BE2C (cell line): Measurements from ENCODE around the gene VIT.

Experiments
- DNase-seq: peaks from one replicate; pipeline ENCODE4 v3.0.0-alpha.2; 2020
- H3K27me3 ChIP-seq: fragments of 250-450 bp; sonication (Bioruptor Pico); 2 replicates; pipeline ENCODE4 v1.5.1; 2020; ENCODE audit warnings: mild to moderate bottlenecking
- H3K36me3 ChIP-seq: fragments of 250-450 bp; sonication (Bioruptor Pico); 2 replicates; pipeline ENCODE4 v1.5.1; 2020; ENCODE audit warnings: mild to moderate bottlenecking
- H3K4me1 ChIP-seq: fragments of 250-450 bp; sonication (Bioruptor Pico); 2 replicates; pipeline ENCODE4 v1.5.1; 2020
- H3K4me3 ChIP-seq: 2 replicates; pipeline ENCODE4 v1.5.1; 2011; ENCODE audit warnings: low read depth, low read length
- H3K9me3 ChIP-seq: fragments of 250-450 bp; sonication (Bioruptor Pico); 2 replicates; pipeline ENCODE4 v1.5.1; 2020
- TF ChIP-seq, protein P1 (sequence below): IDR thresholded peaks from 2 replicates; pipeline ENCODE4 v1.5.1; 2012; ENCODE audit warnings: mild to moderate bottlenecking, low read depth, low read length

The VIT gene

DNA sequence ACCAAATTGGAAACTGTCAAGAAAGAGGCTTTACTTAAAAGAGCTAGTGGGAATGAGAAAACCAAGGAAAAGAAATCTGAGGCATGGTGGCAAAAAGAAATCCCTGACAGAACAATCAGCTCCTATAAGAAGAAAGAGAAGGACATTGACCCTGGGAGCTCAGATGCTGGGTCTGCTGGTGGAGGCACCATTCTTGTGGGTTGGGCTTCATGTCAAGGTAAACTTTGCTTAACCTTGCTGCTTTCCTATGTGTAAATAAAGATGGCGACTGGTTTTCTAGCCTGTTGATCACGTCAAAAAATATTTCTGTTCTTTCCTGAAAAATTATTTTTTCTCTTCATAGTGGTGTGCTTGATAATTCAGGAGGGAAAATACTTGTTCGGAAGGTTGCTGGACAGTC is 58.1 kb downstream of the VIT start:
- H3K9me3 ChIP-seq, result no peaks in the 10 kb centered on the region
- DNase-seq, result no peak
- TF ChIP-seq, protein P1, sequence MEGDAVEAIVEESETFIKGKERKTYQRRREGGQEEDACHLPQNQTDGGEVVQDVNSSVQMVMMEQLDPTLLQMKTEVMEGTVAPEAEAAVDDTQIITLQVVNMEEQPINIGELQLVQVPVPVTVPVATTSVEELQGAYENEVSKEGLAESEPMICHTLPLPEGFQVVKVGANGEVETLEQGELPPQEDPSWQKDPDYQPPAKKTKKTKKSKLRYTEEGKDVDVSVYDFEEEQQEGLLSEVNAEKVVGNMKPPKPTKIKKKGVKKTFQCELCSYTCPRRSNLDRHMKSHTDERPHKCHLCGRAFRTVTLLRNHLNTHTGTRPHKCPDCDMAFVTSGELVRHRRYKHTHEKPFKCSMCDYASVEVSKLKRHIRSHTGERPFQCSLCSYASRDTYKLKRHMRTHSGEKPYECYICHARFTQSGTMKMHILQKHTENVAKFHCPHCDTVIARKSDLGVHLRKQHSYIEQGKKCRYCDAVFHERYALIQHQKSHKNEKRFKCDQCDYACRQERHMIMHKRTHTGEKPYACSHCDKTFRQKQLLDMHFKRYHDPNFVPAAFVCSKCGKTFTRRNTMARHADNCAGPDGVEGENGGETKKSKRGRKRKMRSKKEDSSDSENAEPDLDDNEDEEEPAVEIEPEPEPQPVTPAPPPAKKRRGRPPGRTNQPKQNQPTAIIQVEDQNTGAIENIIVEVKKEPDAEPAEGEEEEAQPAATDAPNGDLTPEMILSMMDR, result no peak
- no peaks in the 10 kb centered on the region for H3K36me3 ChIP-seq
- no peak overlapping the region for H3K4me3 ChIP-seq
- no peaks in the 10 kb centered on the region for H3K4me1 ChIP-seq
- H3K27me3 ChIP-seq, result peaks cover 8% of the 10 kb centered on the region

DNA sequence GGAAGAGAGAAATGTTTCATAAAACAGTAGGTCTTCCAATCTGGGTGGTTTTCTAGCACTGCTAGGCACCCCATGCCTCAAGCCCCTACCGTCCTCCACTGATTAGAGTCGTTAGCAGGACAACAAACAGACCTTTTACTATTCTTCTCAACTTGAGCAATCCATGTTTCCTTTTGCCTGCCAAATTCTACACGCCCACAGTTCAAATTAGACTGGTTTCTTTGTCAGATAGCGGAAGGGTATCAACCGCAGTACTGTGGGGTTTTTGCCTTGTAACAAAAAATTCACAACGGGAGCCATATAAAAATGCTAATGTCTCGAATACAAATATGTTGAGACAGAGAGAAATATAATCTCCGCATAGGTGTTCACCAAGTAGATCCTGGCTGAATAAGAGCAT is 59.9 kb downstream of the VIT start:
- TF ChIP-seq, protein P1, result no peak
- peaks cover 8% of the 10 kb centered on the region; the same call in 1 of the 2 replicates for H3K27me3 ChIP-seq
- no peaks in the 10 kb centered on the region for H3K4me1 ChIP-seq
- no peak overlapping the region for H3K4me3 ChIP-seq
- no peaks in the 10 kb centered on the region for H3K36me3 ChIP-seq
- H3K9me3 ChIP-seq, result no peaks in the 10 kb centered on the region
- no peak for DNase-seq

- H3K27me3 ChIP-seq, result peaks cover 22% of the 10 kb centered on the region
- H3K4me3 ChIP-seq, result no peak overlapping the region
- H3K4me1 ChIP-seq, result no peaks in the 10 kb centered on the region
- no peaks in the 10 kb centered on the region for H3K9me3 ChIP-seq
- H3K36me3 ChIP-seq, result no peaks in the 10 kb centered on the region
- no peak for DNase-seq
- TF ChIP-seq, protein P1, result no peak
Measured at GRCh38 chr2:36762764-36763490, 66.4 kb downstream of the VIT start.

GRCh38 chr2:36769106-36769505 is 72.6 kb downstream of the VIT start:
- Histone ChIP-seq H3K36me3 (no peaks in the 10 kb centered on the region), H3K4me1 (no peaks in the 10 kb centered on the region), H3K27me3 (peaks cover 6% of the 10 kb centered on the region), H3K9me3 (no peaks in the 10 kb centered on the region), H3K4me3 (no peak overlapping the region)
- TF ChIP-seq, protein P1, result no peak
- DNase-seq, result no peak

DNA sequence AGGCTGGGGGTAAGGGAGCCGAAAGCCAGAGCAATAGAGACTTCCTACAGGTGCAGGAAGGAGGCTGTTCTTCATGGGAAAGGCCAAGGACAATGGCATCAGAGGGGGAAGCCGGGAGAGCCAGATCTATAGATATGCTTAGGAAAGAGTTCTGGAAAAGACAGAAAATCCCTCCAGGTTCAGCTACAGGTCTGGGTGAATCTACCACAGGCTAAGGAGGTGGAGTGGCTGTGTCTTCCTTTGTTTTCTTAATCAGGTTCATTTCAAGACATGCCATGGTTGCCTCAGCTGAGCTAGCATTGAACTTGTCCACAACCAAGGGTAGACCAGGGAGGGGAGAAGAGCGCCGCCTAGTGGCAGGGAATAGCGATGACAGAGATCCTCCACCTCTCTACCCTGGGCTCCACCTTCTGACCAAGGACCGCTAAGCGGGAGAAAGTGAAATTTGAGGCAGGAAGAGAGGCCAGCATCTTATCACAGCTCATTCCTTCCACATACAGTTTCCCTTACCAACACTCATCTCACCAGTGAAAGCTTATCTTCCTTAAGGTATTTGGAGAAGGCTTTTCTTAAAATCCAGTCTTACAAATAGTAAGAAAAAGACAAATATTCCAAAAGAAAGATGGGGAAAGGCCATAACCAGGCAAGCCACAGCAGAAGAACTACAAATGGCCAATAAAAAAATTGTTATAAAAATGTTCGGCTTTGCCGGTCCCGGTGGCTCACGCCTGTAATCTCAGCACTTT is 74.2 kb downstream of the VIT start:
- TF ChIP-seq, protein P1, result peak; percentile 92
- Histone ChIP-seq H3K27me3 (no peaks in the 10 kb centered on the region), H3K36me3 (no peaks in the 10 kb centered on the region), H3K4me1 (no peaks in the 10 kb centered on the region), H3K9me3 (no peaks in the 10 kb centered on the region), H3K4me3 (no peak overlapping the region)
- DNase-seq, result peak; percentile 59

GRCh38 chr2:36771671-36772070 is 75.2 kb downstream of the VIT start:
- no peaks in the 10 kb centered on the region for H3K4me1 ChIP-seq
- H3K36me3 ChIP-seq, result no peaks in the 10 kb centered on the region
- TF ChIP-seq, protein P1, result no peak
- H3K27me3 ChIP-seq, result no peaks in the 10 kb centered on the region
- H3K4me3 ChIP-seq, result no peak overlapping the region
- no peak for DNase-seq
- no peaks in the 10 kb centered on the region for H3K9me3 ChIP-seq
